GM10266 (cell line): ENCODE measurements around the gene MTARC1.

Source experiments
- DNase-seq: peaks from one replicate; pipeline ENCODE4 v3.0.0; 2012; ENCODE audit errors: extremely low spot score
- CTCF ChIP-seq: IDR thresholded peaks from 2 replicates; pipeline ENCODE4 v1.5.1; 2012; ENCODE audit warnings: mild to moderate bottlenecking, low read depth; ENCODE audit not compliant: control insufficient read depth, insufficient read depth; ENCODE audit errors: missing control alignments

MTARC1 gene

GRCh38 chr1:220806408-220806807 lies 19.7 kb downstream of the MTARC1 start:
- no peak for DNase-seq
- TF ChIP-seq CTCF = no peak

- DNase-seq = no peak
- TF ChIP-seq CTCF = no peak
Observed at GRCh38 chr1:220807726-220808125, 21.0 kb downstream of the MTARC1 start.

- TF ChIP-seq CTCF = no peak
- no peak for DNase-seq
Observed at GRCh38 chr1:220808345-220809186, 21.9 kb downstream of the MTARC1 start.

- no peak for DNase-seq
- no peak for TF ChIP-seq CTCF
Observed at GRCh38 chr1:220809187-220809550, 22.5 kb downstream of the MTARC1 start.

- no peak for TF ChIP-seq CTCF
- DNase-seq = no peak
Observed at GRCh38 chr1:220809704-220810103, 23.0 kb downstream of the MTARC1 start.

GRCh38 chr1:220810179-220810653 lies 23.5 kb downstream of the MTARC1 start:
- peak; percentile 96 for TF ChIP-seq CTCF
- DNase-seq = peak; percentile 68

GRCh38 chr1:220810963-220811362 lies 24.2 kb downstream of the MTARC1 start:
- no peak for DNase-seq
- TF ChIP-seq CTCF = no peak
